ENCODE measurements around the gene GNG8. TPM values are rescaled to one million over a fixed set of nuclear protein-coding genes. Genes with fewer than 3 reads are reported as not detected.

Gene GNG8
- total RNA-seq, 1 experiment from 2014 or later = not detected

- TF ChIP-seq, protein P1, sequence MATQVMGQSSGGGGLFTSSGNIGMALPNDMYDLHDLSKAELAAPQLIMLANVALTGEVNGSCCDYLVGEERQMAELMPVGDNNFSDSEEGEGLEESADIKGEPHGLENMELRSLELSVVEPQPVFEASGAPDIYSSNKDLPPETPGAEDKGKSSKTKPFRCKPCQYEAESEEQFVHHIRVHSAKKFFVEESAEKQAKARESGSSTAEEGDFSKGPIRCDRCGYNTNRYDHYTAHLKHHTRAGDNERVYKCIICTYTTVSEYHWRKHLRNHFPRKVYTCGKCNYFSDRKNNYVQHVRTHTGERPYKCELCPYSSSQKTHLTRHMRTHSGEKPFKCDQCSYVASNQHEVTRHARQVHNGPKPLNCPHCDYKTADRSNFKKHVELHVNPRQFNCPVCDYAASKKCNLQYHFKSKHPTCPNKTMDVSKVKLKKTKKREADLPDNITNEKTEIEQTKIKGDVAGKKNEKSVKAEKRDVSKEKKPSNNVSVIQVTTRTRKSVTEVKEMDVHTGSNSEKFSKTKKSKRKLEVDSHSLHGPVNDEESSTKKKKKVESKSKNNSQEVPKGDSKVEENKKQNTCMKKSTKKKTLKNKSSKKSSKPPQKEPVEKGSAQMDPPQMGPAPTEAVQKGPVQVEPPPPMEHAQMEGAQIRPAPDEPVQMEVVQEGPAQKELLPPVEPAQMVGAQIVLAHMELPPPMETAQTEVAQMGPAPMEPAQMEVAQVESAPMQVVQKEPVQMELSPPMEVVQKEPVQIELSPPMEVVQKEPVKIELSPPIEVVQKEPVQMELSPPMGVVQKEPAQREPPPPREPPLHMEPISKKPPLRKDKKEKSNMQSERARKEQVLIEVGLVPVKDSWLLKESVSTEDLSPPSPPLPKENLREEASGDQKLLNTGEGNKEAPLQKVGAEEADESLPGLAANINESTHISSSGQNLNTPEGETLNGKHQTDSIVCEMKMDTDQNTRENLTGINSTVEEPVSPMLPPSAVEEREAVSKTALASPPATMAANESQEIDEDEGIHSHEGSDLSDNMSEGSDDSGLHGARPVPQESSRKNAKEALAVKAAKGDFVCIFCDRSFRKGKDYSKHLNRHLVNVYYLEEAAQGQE (IDR thresholded peaks at IDR 0.05; ENCODE audit: low read depth) = no peak
These were observed 15.7 kb downstream of the GNG8 start (continued) for GRCh38 chr19:46620267-46620666.

GRCh38 chr19:46618670-46619231 lies 17.3 kb downstream of the GNG8 start:
- no peaks in the 10 kb centered on the region for H4K20me1 ChIP-seq (ENCODE audit: insufficient read depth)
- TF ChIP-seq, protein P2, sequence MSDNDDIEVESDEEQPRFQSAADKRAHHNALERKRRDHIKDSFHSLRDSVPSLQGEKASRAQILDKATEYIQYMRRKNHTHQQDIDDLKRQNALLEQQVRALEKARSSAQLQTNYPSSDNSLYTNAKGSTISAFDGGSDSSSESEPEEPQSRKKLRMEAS (IDR thresholded peaks at IDR 0.05) = no peak
- no peak for TF ChIP-seq POLR2A (IDR thresholded peaks at IDR 0.05; ENCODE audit: borderline replicate concordance, extremely low read depth, insufficient read depth, insufficient read length)
- no peak for TF ChIP-seq CEBPB (IDR thresholded peaks at IDR 0.05; ENCODE audit: low read depth)
- TF ChIP-seq SIN3A (IDR thresholded peaks at IDR 0.05; ENCODE audit: low read depth) = no peak
- TF ChIP-seq, protein P3, sequence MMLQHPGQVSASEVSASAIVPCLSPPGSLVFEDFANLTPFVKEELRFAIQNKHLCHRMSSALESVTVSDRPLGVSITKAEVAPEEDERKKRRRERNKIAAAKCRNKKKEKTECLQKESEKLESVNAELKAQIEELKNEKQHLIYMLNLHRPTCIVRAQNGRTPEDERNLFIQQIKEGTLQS (IDR thresholded peaks at IDR 0.05) = no peak
- TF ChIP-seq ELF1 (IDR thresholded peaks at IDR 0.05; ENCODE audit: borderline replicate concordance, low read depth) = no peak
- no peak for TF ChIP-seq JUND (IDR thresholded peaks at IDR 0.05)
- TF ChIP-seq EZH2 (IDR thresholded peaks at IDR 0.05) = no peak
- no peak for TF ChIP-seq EGR1 (IDR thresholded peaks at IDR 0.05; ENCODE audit: low read depth)
- TF ChIP-seq POLR2AphosphoS5 (IDR thresholded peaks at IDR 0.05; ENCODE audit: low read depth, low read length) = no peak
- no peak for TF ChIP-seq FOSL1 (IDR thresholded peaks at IDR 0.05; ENCODE audit: low read depth)
- no peak for TF ChIP-seq YY1 (IDR thresholded peaks at IDR 0.05; ENCODE audit: extremely low read depth, insufficient replicate concordance, low read depth, low read length)
- TF ChIP-seq ZBTB33 (IDR thresholded peaks at IDR 0.05; ENCODE audit: extremely low read depth, insufficient replicate concordance, low read length) = no peak
- no peak for TF ChIP-seq RAD21 (IDR thresholded peaks at IDR 0.05; ENCODE audit: low read depth)
- no peak for TF ChIP-seq ZFX (IDR thresholded peaks at IDR 0.05)
- ChIA-PET POLR2A (no interaction called here), CTCF (interaction anchor here (1.1 kb wide), 1 partner anchor 43 kb away, joined by 5 read pairs; no protein-coding TSS in a partner anchor), RAD21 (ENCODE audit: low non-redundant PET in 1 of 2, low total read pairs in 2 of 2, uncharacterized antibody in 2 of 2, unreplicated experiment in 2 of 2) (interaction anchor here in 1 of 2 experiments (2.8 kb wide), 1 partner anchor 43 kb away, joined by 19 read pairs; the partner anchor contains the start of gene DACT3)
- H3K79me2 ChIP-seq (ENCODE audit: insufficient read depth, low read length) = no peaks in the 10 kb centered on the region
- no peaks in the 10 kb centered on the region for H3K27me3 ChIP-seq (ENCODE audit: insufficient read depth, low read length)
- intact Hi-C loops (cut with micrococcal nuclease) = loop anchor here (10.0 kb wide), 1 partner anchor 106 kb away; no protein-coding TSS in a partner anchor
- ATAC-seq (no peak), DNase-seq (ENCODE audit: low read depth, low spot score) (no peak)
- no peaks in the 10 kb centered on the region for H3K9me3 ChIP-seq (ENCODE audit: control insufficient read depth in 1 of 2, insufficient read depth in 1 of 2, low read depth in 1 of 2, low read length in 2 of 2)
- no peak overlapping the region for H3K27ac ChIP-seq (ENCODE audit: low read depth, low read length)
- no peak overlapping the region for H2AFZ ChIP-seq (ENCODE audit: low read depth, low read length, poor library complexity, severe bottlenecking)
- BruUV-seq (replicated peaks) = no TSS peak
- H3K36me3 ChIP-seq (ENCODE audit: control insufficient read depth in 1 of 2, insufficient read depth in 2 of 2, low read length in 2 of 2) = no peaks in the 10 kb centered on the region
- no peak overlapping the region for H3K4me3 ChIP-seq (replicated peaks in 1 of 2; ENCODE audit: low read depth in 1 of 2, low read length in 2 of 2)
- H3K4me2 ChIP-seq (ENCODE audit: low read length) = no peak overlapping the region
- H3K9me2 ChIP-seq (ENCODE audit: insufficient read depth) = no peaks in the 10 kb centered on the region
- no peak overlapping the region for H3K9ac ChIP-seq (ENCODE audit: low read length)
- H3K4me1 ChIP-seq (ENCODE audit: control insufficient read depth in 1 of 2, insufficient read depth in 2 of 2, low read length in 2 of 2) = peaks cover 0 to 26% of the 10 kb centered on the region in 2 experiments; a peak in 3 of 4 replicates

All from HCT116 (cell line).